Sigmoid colon (tissue), 4 donors: Measurements from ENCODE around the gene GAS6.

Experiments
- CTCF ChIP-seq, 4 experiments: fragments of 450-650 bp in 3 of 4; fragments of 200-600 bp in 1 of 4; IDR thresholded peaks; one replicate each; pipeline ENCODE4 v1.5.1; 2016 to 2019; ENCODE audit warnings: antibody characterized with exemption in 4 of 4, mild to moderate bottlenecking in 3 of 4, moderate library complexity in 2 of 4
- EP300 ChIP-seq, 4 donors: sonication (generic); formaldehyde crosslinking; IDR thresholded peaks; one replicate each; pipeline ENCODE4 v1.6.1; 2017; ENCODE audit warnings: antibody characterized with exemption in 4 of 4
- POLR2A ChIP-seq, 2 donors: fragments of 450-650 bp; IDR thresholded peaks; one replicate each; pipeline ENCODE4 v1.6.1; 2016; ENCODE audit warnings: antibody characterized with exemption in 2 of 2, mild to moderate bottlenecking in 2 of 2, moderate library complexity in 2 of 2
- POLR2AphosphoS5 ChIP-seq, 4 donors: sonication (generic); formaldehyde crosslinking; IDR thresholded peaks; one replicate each; pipeline ENCODE4 v1.6.1; 2017; ENCODE audit warnings: antibody characterized with exemption in 4 of 4

GRCh38 chr13:113849981-113850721, 13.7 kb downstream of the GAS6 start:
- TF ChIP-seq CTCF (IDR thresholded peaks at IDR 0.05) (no peak), POLR2AphosphoS5 (IDR thresholded peaks at IDR 0.05) (no peak), POLR2A (IDR thresholded peaks at IDR 0.05) (no peak), EP300 (IDR thresholded peaks at IDR 0.05) (no peak)
